ENCODE data around the gene MT1B. TPM values are rescaled to one million over a fixed set of nuclear protein-coding genes. Genes with fewer than 3 reads are reported as not detected.

The MT1B gene
- total and polyA plus RNA-seq, 2 of the 13 experiments (the other 11 are each of a cell fraction or from before 2014, with no cell fraction given), result 0.89 TPM; not detected in 1

DNA sequence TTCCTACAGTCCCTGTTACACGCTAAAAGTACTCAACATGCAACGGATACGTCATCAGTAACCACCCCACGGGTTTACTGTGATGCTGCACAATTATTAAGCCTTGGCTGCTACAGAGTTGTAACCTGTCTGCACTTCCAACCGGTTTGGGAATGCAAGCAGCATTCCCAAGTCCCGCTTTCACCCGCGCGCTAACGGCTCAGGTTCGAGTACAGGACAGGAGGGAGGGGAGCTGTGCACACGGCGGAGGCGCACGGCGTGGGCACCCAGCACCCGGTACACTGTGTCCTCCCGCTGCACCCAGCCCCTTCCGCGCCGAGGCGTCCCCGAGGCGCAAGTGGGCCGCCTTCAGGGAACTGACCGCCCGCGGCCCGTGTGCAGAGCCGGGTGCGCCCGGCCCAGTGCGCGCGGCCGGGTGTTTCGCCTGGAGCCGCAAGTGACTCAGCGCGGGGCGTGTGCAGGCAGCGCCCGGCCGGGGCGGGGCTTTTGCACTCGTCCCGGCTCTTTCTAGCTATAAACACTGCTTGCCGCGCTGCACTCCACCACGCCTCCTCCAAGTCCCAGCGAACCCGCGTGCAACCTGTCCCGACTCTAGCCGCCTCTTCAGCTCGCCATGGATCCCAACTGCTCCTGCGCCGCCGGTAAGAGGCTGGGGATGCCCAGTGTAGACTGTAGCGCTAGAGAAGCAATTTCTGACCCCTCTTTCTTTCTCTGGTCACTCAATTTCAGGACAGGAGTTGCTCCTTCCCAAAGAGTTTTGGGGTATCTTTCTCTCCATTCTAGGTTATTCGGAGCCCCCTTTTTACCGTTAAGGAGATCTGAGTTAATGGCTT, 43.4 kb upstream of the MT1B start, which contains the start of gene MT2A (continued):
- TF ChIP-seq SNAI1 (CRISPR knock-in tag; IDR thresholded peaks at IDR 0.05; ENCODE audit: borderline replicate concordance) (no peak), ZNF644 (CRISPR knock-in tag; IDR thresholded peaks at IDR 0.05; ENCODE audit: low read depth) (peak; percentile 60; the same call in 1 of the 2 replicates), RFXAP (CRISPR knock-in tag; IDR thresholded peaks at IDR 0.05; ENCODE audit: borderline replicate concordance) (peak; percentile 92; the same call in 1 of the 2 replicates), ZEB1 (IDR thresholded peaks at IDR 0.05; ENCODE audit: insufficient replicate concordance, low read depth) (no peak), MLLT10 (CRISPR knock-in tag; IDR thresholded peaks at IDR 0.05) (no peak), RFX1 (IDR thresholded peaks at IDR 0.05) (no peak), BCL6 (CRISPR knock-in tag; IDR thresholded peaks at IDR 0.05) (peak; percentile 83), ZNF878 (CRISPR knock-in tag; IDR thresholded peaks at IDR 0.05) (no peak; the same call in none of the 2 replicates), MXD4 (CRISPR knock-in tag; IDR thresholded peaks at IDR 0.05) (peak; percentile 88), HMG20A (CRISPR knock-in tag; IDR thresholded peaks at IDR 0.05; ENCODE audit: borderline replicate concordance) (no peak; the same call in none of the 2 replicates), SMARCC2 (IDR thresholded peaks at IDR 0.05) (no peak), ZMYM3 (CRISPR knock-in tag; IDR thresholded peaks at IDR 0.05) (0 out of 2 replicates have a peak, but pooled peaks have one; percentile 7), TBP (CRISPR knock-in tag; IDR thresholded peaks at IDR 0.05) (no peak; the same call in 1 of the 2 replicates), CREM (IDR thresholded peaks at IDR 0.05) (no peak), CREM (CRISPR knock-in tag; IDR thresholded peaks at IDR 0.05) (no peak), FOSL1 (CRISPR knock-in tag; IDR thresholded peaks at IDR 0.05; ENCODE audit: borderline replicate concordance) (peak; percentile 84; the same call in 1 of the 2 replicates), RARG (CRISPR knock-in tag; IDR thresholded peaks at IDR 0.05; ENCODE audit: low read depth) (no peak), POLR2AphosphoS5 (IDR thresholded peaks at IDR 0.05; ENCODE audit: low read depth, low read length) (peak; percentile 73), POGZ (CRISPR knock-in tag; IDR thresholded peaks at IDR 0.05) (peak; percentile 88), KDM2A (CRISPR knock-in tag; IDR thresholded peaks at IDR 0.05; ENCODE audit: borderline replicate concordance, low read depth) (peak; percentile 87)
- TF ChIP-seq, protein P1, sequence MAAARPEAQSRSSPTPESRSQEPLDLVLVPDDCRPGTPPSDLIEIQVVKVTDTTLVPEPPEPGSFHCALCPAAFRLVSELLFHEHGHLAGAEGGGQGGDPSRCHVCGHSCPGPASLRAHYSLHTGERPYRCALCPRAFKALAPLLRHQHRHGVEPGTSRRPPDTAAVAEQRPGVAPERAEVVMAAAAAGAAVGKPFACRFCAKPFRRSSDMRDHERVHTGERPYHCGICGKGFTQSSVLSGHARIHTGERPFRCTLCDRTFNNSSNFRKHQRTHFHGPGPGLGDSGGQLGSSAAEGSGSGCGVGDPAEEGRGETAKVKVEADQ (CRISPR knock-in tag; IDR thresholded peaks at IDR 0.05; ENCODE audit: borderline replicate concordance), result peak; percentile 70; the same call in 1 of the 2 replicates
- TF ChIP-seq, protein P2, sequence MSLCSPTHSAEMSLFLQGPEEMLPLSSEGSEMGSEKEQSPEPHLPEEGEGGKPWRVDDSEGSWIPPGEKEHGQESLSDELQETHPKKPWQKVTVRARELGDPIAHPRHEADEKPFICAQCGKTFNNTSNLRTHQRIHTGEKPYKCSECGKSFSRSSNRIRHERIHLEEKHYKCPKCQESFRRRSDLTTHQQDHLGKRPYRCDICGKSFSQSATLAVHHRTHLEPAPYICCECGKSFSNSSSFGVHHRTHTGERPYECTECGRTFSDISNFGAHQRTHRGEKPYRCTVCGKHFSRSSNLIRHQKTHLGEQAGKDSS (CRISPR knock-in tag; IDR thresholded peaks at IDR 0.05; ENCODE audit: borderline replicate concordance, low read depth), result peak; percentile 48; the same call in 1 of the 2 replicates
- TF ChIP-seq, protein P3, sequence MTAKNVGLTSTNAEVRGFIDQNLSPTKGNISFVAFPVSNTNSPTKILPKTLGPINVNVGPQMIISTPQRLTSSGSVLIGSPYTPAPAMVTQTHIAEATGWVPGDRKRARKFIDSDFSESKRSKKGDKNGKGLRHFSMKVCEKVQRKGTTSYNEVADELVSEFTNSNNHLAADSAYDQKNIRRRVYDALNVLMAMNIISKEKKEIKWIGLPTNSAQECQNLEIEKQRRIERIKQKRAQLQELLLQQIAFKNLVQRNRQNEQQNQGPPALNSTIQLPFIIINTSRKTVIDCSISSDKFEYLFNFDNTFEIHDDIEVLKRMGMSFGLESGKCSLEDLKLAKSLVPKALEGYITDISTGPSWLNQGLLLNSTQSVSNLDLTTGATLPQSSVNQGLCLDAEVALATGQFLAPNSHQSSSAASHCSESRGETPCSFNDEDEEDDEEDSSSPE (CRISPR knock-in tag; IDR thresholded peaks at IDR 0.05), result peak; percentile 91
- TF ChIP-seq, protein P4, sequence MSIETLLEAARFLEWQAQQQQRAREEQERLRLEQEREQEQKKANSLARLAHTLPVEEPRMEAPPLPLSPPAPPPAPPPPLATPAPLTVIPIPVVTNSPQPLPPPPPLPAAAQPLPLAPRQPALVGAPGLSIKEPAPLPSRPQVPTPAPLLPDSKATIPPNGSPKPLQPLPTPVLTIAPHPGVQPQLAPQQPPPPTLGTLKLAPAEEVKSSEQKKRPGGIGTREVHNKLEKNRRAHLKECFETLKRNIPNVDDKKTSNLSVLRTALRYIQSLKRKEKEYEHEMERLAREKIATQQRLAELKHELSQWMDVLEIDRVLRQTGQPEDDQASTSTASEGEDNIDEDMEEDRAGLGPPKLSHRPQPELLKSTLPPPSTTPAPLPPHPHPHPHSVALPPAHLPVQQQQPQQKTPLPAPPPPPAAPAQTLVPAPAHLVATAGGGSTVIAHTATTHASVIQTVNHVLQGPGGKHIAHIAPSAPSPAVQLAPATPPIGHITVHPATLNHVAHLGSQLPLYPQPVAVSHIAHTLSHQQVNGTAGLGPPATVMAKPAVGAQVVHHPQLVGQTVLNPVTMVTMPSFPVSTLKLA (IDR thresholded peaks at IDR 0.05), result peak; percentile 82
